Neural progenitor cell (in vitro differentiated cells): Measurements from ENCODE around the gene SDK2. TPM values are rescaled to one million over a fixed set of nuclear protein-coding genes. Genes with fewer than 3 reads are reported as not detected.

Experiments
- DNase-seq: peaks from one replicate; pipeline ENCODE4 v3.0.0-alpha.2; 2016; ENCODE audit warnings: low spot score
- H2AFZ ChIP-seq: fragments of 200-600 bp; sonication (generic); replicated peaks from 2 replicates; pipeline ENCODE4 v1.6.1; 2016; ENCODE audit warnings: antibody characterized with exemption
- H3F3A ChIP-seq: fragments of 200-600 bp; sonication (generic); 2 replicates; pipeline ENCODE4 v1.6.1; 2016; ENCODE audit warnings: antibody characterized with exemption, low read depth
- H3K27ac ChIP-seq: fragments of 200-600 bp; sonication (generic); 2 replicates; pipeline ENCODE4 v1.5.1; 2016; ENCODE audit warnings: mild to moderate bottlenecking
- H3K27me3 ChIP-seq: fragments of 200-600 bp; sonication (generic); 2 replicates; pipeline ENCODE4 v1.6.1; 2016; ENCODE audit warnings: mild to moderate bottlenecking, moderate library complexity
- H3K36me3 ChIP-seq: fragments of 200-600 bp; sonication (generic); 2 replicates; pipeline ENCODE4 v1.5.1; 2016
- H3K4me1 ChIP-seq: fragments of 200-600 bp; sonication (generic); 2 replicates; pipeline ENCODE4 v1.6.1; 2016; ENCODE audit warnings: mixed run types
- H3K4me2 ChIP-seq: fragments of 200-600 bp; sonication (generic); 2 replicates; pipeline ENCODE4 v1.6.1; 2016
- H3K4me3 ChIP-seq: fragments of 200-600 bp; sonication (generic); 2 replicates; pipeline ENCODE4 v1.5.1; 2016
- H3K79me2 ChIP-seq: fragments of 200-600 bp; sonication (generic); 2 replicates; pipeline ENCODE4 v1.6.1; 2016; ENCODE audit warnings: low read depth
- H3K9ac ChIP-seq: fragments of 200-600 bp; sonication (generic); 2 replicates; pipeline ENCODE4 v1.6.1; 2016
- H3K9me3 ChIP-seq: fragments of 200-600 bp; sonication (generic); 2 replicates; pipeline ENCODE4 v1.5.1; 2016; ENCODE audit warnings: low read depth
- H4K20me1 ChIP-seq: fragments of 200-600 bp; sonication (generic); 2 replicates; pipeline ENCODE4 v1.6.1; 2016; ENCODE audit warnings: low read depth
- H3K27ac Mint-ChIP-seq: 3 replicates; pipeline ENCODE4 v1.8.0; 2021; ENCODE audit warnings: mixed read lengths
- H3K27me3 Mint-ChIP-seq: 2 replicates; pipeline ENCODE4 v1.8.0; 2022; ENCODE audit warnings: low read depth, mild to moderate bottlenecking, inconsistent platforms, moderate library complexity, mixed read lengths; ENCODE audit not compliant: insufficient read depth
- H3K36me3 Mint-ChIP-seq: 3 replicates; pipeline ENCODE4 v1.8.0; 2021; ENCODE audit warnings: mixed read lengths
- H3K4me1 Mint-ChIP-seq: 3 replicates; pipeline ENCODE4 v1.8.0; 2021; ENCODE audit warnings: mixed read lengths
- H3K4me3 Mint-ChIP-seq: 3 replicates; pipeline ENCODE4 v1.8.0; 2021; ENCODE audit warnings: mild to moderate bottlenecking, moderate library complexity, mixed read lengths
- H3K9me3 Mint-ChIP-seq: 3 replicates; pipeline ENCODE4 v1.8.0; 2020; ENCODE audit warnings: mixed read lengths
- EZH2 ChIP-seq: fragments of 200-600 bp; sonication (generic); IDR thresholded peaks from 2 replicates; pipeline ENCODE4 v1.6.1; 2017; ENCODE audit warnings: antibody characterized with exemption, mild to moderate bottlenecking, moderate library complexity
- EZH2phosphoT487 ChIP-seq: fragments of 200-600 bp; sonication (generic); IDR thresholded peaks from 2 replicates; pipeline ENCODE4 v1.6.1; 2017; ENCODE audit warnings: antibody characterized with exemption
- total RNA-seq: library from RNA; depleted of rRNA; stranded (reverse); fragments of >200 nt; gene quantifications from 2 replicates; pipeline ENCODE4 v1.2.3, GENCODE V29; 2015; ENCODE audit warnings: low replicate concordance
- TF ChIP-seq, protein P1 (sequence below): fragments of 200-600 bp; sonication (generic); IDR thresholded peaks from 2 replicates; pipeline ENCODE4 v1.5.1; 2017; ENCODE audit warnings: antibody characterized with exemption, mild to moderate bottlenecking

SDK2 gene
- total RNA-seq, 1 donor from 2014 or later = 15.3 TPM

DNA sequence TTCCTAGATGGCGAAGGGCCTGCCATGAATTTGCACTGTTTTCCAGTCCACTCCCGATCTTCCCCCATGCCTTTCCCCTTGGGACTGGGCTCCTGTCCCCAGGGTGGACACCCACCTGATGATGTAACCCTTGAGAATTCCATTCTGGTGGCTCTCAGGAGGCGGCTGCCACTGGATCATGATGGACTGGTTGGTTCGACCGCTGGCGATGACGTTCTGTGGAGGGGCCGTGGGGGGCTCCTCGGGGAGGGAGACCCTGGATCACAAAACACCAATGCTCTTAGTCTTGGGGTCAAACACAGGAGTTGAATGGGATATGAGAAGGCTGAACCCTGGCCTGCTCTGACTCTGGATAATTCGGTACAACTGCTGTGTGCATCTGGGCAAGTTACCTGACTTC, 225.2 kb downstream of the SDK2 start:
- H3K9me3 Mint-ChIP-seq = peaks cover 5% of the 10 kb centered on the region
- no peak overlapping the region for H3K4me3 ChIP-seq
- peaks cover 43% of the 10 kb centered on the region for H3K36me3 Mint-ChIP-seq
- DNase-seq = no peak
- H3K79me2 ChIP-seq = no peaks in the 10 kb centered on the region
- no peak for TF ChIP-seq EZH2
- TF ChIP-seq, protein P1, sequence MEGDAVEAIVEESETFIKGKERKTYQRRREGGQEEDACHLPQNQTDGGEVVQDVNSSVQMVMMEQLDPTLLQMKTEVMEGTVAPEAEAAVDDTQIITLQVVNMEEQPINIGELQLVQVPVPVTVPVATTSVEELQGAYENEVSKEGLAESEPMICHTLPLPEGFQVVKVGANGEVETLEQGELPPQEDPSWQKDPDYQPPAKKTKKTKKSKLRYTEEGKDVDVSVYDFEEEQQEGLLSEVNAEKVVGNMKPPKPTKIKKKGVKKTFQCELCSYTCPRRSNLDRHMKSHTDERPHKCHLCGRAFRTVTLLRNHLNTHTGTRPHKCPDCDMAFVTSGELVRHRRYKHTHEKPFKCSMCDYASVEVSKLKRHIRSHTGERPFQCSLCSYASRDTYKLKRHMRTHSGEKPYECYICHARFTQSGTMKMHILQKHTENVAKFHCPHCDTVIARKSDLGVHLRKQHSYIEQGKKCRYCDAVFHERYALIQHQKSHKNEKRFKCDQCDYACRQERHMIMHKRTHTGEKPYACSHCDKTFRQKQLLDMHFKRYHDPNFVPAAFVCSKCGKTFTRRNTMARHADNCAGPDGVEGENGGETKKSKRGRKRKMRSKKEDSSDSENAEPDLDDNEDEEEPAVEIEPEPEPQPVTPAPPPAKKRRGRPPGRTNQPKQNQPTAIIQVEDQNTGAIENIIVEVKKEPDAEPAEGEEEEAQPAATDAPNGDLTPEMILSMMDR = no peak
- no peak for TF ChIP-seq EZH2phosphoT487
- no peaks in the 10 kb centered on the region for H3K27me3 ChIP-seq
- peaks cover 5% of the 10 kb centered on the region for H3K36me3 ChIP-seq
- H2AFZ ChIP-seq = no peak overlapping the region
- H3K4me3 Mint-ChIP-seq = no peak overlapping the region
- peaks cover 4% of the 10 kb centered on the region for H3K27me3 Mint-ChIP-seq
- H3K4me2 ChIP-seq = no peak overlapping the region
- no peaks in the 10 kb centered on the region for H3K9me3 ChIP-seq
- no peak overlapping the region for H3K27ac ChIP-seq
- H3F3A ChIP-seq = no peaks in the 10 kb centered on the region
- no peaks in the 10 kb centered on the region for H4K20me1 ChIP-seq
- H3K4me1 ChIP-seq = no peaks in the 10 kb centered on the region
- no peak overlapping the region for H3K9ac ChIP-seq
- H3K4me1 Mint-ChIP-seq = peaks cover 2% of the 10 kb centered on the region
- H3K27ac Mint-ChIP-seq = no peak overlapping the region

- peaks cover 6% of the 10 kb centered on the region for H3K27me3 Mint-ChIP-seq
- H3K4me3 Mint-ChIP-seq = no peak overlapping the region
- TF ChIP-seq, protein P1 = no peak
- TF ChIP-seq EZH2 (no peak), EZH2phosphoT487 (no peak)
- Histone ChIP-seq H2AFZ (no peak overlapping the region), H3K4me1 (peaks cover 8% of the 10 kb centered on the region), H3F3A (peaks cover 9% of the 10 kb centered on the region), H3K79me2 (no peaks in the 10 kb centered on the region), H3K27ac (no peak overlapping the region), H3K36me3 (peaks cover 5% of the 10 kb centered on the region), H4K20me1 (peaks cover 8% of the 10 kb centered on the region), H3K4me3 (no peak overlapping the region), H3K9me3 (no peaks in the 10 kb centered on the region), H3K27me3 (no peaks in the 10 kb centered on the region), H3K4me2 (no peak overlapping the region), H3K9ac (no peak overlapping the region)
- H3K36me3 Mint-ChIP-seq = peaks cover 47% of the 10 kb centered on the region
- H3K27ac Mint-ChIP-seq = no peak overlapping the region
- DNase-seq = no peak
- peaks cover 14% of the 10 kb centered on the region for H3K9me3 Mint-ChIP-seq
- peaks cover 15% of the 10 kb centered on the region for H3K4me1 Mint-ChIP-seq
These were observed 228.5 kb downstream of the SDK2 start for GRCh38 chr17:73415782-73416181.

GRCh38 chr17:73414171-73414955, 229.9 kb downstream of the SDK2 start:
- H3K27me3 Mint-ChIP-seq = peaks cover 8% of the 10 kb centered on the region
- Histone ChIP-seq H3K9me3 (no peaks in the 10 kb centered on the region), H3K27me3 (no peaks in the 10 kb centered on the region), H3F3A (peaks cover 11% of the 10 kb centered on the region), H3K4me1 (peaks cover 10% of the 10 kb centered on the region), H3K36me3 (peaks cover 5% of the 10 kb centered on the region), H3K4me3 (no peak overlapping the region), H3K27ac (no peak overlapping the region), H3K79me2 (no peaks in the 10 kb centered on the region), H4K20me1 (peaks cover 12% of the 10 kb centered on the region), H3K9ac (no peak overlapping the region), H2AFZ (no peak overlapping the region), H3K4me2 (no peak overlapping the region)
- H3K9me3 Mint-ChIP-seq = peaks cover 14% of the 10 kb centered on the region
- peaks cover 30% of the 10 kb centered on the region for H3K4me1 Mint-ChIP-seq
- H3K36me3 Mint-ChIP-seq = peaks cover 49% of the 10 kb centered on the region
- TF ChIP-seq, protein P1 = no peak
- TF ChIP-seq EZH2 (no peak), EZH2phosphoT487 (no peak)
- no peak overlapping the region for H3K27ac Mint-ChIP-seq
- no peak overlapping the region for H3K4me3 Mint-ChIP-seq
- no peak for DNase-seq
